ENCODE measurements around the gene INVS.
"Not testable (repeated sequence)": the region's sequence is repeated elsewhere in the genome, so short reads cannot be mapped to it uniquely, and the experiment has no call there.

Gene INVS

DNA sequence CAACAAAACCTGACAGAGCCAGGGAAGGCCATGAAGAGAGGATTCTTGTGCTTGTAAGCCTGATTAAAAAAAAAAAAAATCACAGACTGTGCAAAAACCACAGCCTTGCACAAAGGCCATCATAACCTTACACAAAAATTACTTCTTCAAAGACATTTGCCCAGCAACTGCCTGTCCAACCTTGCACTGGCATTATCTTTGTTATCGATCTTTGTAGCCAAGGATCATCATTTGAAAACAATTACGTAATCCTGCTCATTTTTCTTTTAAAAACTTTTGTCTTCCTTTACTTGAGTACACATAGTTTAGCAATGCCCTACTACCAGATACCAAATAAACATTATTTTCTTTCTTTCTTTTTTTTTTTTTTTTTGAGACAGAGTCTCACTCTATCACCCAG is 128.6 kb downstream of the INVS start:
- Mint-ChIP-seq H3K27ac (no peak overlapping the region), H3K36me3 (ENCODE audit: low read depth) (peaks cover 51% of the 10 kb centered on the region), H3K4me3 (no peak overlapping the region), H3K27me3 (ENCODE audit: low read depth) (no peaks in the 10 kb centered on the region), H3K9me3 (peaks cover 9% of the 10 kb centered on the region), H3K4me1 (peaks cover 1% of the 10 kb centered on the region)
- TF ChIP-seq CTCF (IDR thresholded peaks at IDR 0.05; ENCODE audit: unreplicated experiment in 3 of 3): no peak

DNA sequence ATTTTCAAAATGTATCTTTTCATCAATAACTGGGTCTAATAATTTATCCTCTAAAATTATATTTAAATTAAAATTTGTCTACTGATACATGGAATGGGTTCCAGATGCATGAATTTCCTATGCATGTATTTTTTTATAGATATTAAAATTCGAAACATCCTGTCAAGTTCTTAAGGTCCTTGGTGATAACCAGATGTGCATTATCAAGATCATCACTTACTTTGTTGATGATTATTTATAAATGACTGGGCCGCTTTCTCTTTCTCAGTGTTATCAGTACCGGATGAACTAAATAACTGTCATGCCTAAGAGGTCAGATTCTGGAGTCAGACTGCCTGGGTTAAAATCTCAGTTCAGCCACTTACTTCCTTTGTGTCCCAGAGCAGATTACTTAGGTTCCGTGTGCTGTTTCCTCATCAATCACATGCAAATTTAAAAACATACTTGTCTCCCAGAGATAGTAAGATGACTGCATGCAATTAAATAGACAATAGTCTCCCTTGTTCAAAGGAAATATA is 129.4 kb downstream of the INVS start:
- no peaks in the 10 kb centered on the region for H3K27me3 Mint-ChIP-seq (ENCODE audit: low read depth)
- TF ChIP-seq CTCF (IDR thresholded peaks at IDR 0.05; ENCODE audit: unreplicated experiment in 3 of 3): no peak
- H3K36me3 Mint-ChIP-seq (ENCODE audit: low read depth): peaks cover 58% of the 10 kb centered on the region
- H3K27ac Mint-ChIP-seq: no peak overlapping the region
- H3K9me3 Mint-ChIP-seq: peaks cover 16% of the 10 kb centered on the region
- no peak overlapping the region for H3K4me3 Mint-ChIP-seq
- no peaks in the 10 kb centered on the region for H3K4me1 Mint-ChIP-seq

DNA sequence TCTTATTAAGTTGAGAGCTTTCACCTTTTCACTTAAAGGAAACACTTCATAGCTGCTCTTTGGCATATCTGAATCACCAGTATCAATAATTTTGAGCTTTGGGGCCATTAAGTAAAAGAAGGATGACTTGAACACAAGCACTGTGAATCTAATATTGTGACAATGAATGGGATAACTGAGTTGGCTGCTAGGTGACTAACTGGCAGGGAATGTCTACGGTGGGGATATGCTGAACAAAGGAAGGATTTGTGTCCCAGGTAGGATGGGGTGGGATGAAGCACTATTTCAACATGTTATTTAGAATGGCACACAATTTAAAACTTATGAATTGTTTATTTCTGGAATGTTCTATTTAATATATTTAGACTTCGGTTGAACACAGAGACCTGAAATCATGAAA is 130.1 kb downstream of the INVS start:
- H3K4me1 Mint-ChIP-seq: no peaks in the 10 kb centered on the region
- H3K27me3 Mint-ChIP-seq (ENCODE audit: low read depth): no peaks in the 10 kb centered on the region
- no peak overlapping the region for H3K27ac Mint-ChIP-seq
- no peak overlapping the region for H3K4me3 Mint-ChIP-seq
- peaks cover 66% of the 10 kb centered on the region for H3K36me3 Mint-ChIP-seq (ENCODE audit: low read depth)
- TF ChIP-seq CTCF (IDR thresholded peaks at IDR 0.05; ENCODE audit: unreplicated experiment in 3 of 3): no peak
- H3K9me3 Mint-ChIP-seq: peaks cover 24% of the 10 kb centered on the region

DNA sequence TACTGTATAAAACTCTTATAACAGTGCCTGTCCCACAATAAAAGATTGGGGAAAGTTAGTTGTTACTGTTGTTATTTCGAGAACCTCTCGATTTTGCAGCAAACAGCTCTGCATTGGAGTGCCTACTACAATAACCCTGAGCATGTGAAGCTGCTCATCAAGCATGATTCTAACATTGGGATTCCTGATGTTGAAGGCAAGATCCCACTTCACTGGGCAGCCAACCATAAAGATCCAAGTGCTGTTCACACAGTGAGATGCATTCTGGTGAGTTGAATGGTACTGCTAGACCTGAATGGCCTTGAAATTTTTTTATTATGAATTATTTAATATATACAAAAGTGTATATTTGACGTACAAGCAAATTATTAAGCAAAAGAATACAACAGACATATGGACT is 130.5 kb downstream of the INVS start:
- Mint-ChIP-seq H3K36me3 (ENCODE audit: low read depth) (peaks cover 70% of the 10 kb centered on the region), H3K9me3 (peaks cover 28% of the 10 kb centered on the region), H3K4me3 (no peak overlapping the region), H3K27me3 (ENCODE audit: low read depth) (no peaks in the 10 kb centered on the region), H3K4me1 (no peaks in the 10 kb centered on the region), H3K27ac (no peak overlapping the region)
- TF ChIP-seq CTCF (IDR thresholded peaks at IDR 0.05; ENCODE audit: unreplicated experiment in 3 of 3): no peak

- not testable (repeated sequence) for H3K4me3 Mint-ChIP-seq; H3K27ac Mint-ChIP-seq; H3K4me1 Mint-ChIP-seq; H3K27me3 Mint-ChIP-seq (ENCODE audit: low read depth)
- Mint-ChIP-seq H3K9me3 (peaks cover 56% of the 10 kb centered on the region), H3K36me3 (ENCODE audit: low read depth) (peaks cover 84% of the 10 kb centered on the region)
These were observed 137.9 kb downstream of the INVS start for GRCh38 chr9:100236986-100237385.

DNA sequence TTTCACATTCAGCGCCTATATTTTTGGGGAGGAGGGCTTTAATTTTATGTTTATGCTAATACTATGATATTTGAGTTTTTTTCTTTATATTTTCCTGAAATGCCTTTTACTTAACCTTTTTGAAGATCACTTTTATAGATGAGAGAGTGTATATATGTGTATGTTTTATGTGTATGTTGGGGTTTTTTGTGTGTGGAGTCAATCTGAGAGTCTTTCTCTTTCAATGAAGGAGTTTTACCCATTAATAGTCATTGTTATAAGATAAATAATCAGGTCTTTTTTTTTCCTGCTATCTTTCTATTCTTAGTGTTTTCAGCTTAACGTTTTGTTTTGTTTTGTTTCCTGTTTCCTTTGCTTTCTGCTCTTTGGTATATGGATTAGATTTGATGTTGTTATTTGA is 141.5 kb downstream of the INVS start:
- H3K27ac Mint-ChIP-seq: no peak overlapping the region
- no peak for TF ChIP-seq CTCF (IDR thresholded peaks at IDR 0.05; ENCODE audit: unreplicated experiment in 3 of 3)
- H3K27me3 Mint-ChIP-seq (ENCODE audit: low read depth): no peaks in the 10 kb centered on the region
- H3K9me3 Mint-ChIP-seq: peaks cover 23% of the 10 kb centered on the region
- H3K36me3 Mint-ChIP-seq (ENCODE audit: low read depth): peaks cover 60% of the 10 kb centered on the region
- H3K4me1 Mint-ChIP-seq: no peaks in the 10 kb centered on the region
- no peak overlapping the region for H3K4me3 Mint-ChIP-seq
